Upper lobe of left lung (tissue), 4 donors: ENCODE results near the gene HOXB7.

Experiments used
- CTCF ChIP-seq, 6 experiments: fragments of 450-650 bp in 4 of 6; fragments of 200-600 bp in 2 of 6; sonication (generic) in 2 of 6; IDR thresholded peaks; one replicate each; pipeline ENCODE4 v1.5.1; 2016 to 2019; ENCODE audit warnings: antibody characterized with exemption in 6 of 6
- EP300 ChIP-seq, 4 donors: sonication (generic); formaldehyde crosslinking; IDR thresholded peaks; one replicate each; pipeline ENCODE4 v1.5.1; 2017; ENCODE audit warnings: antibody characterized with exemption in 4 of 4, control low read depth in 2 of 4

GRCh38 chr17:48587276-48588073 lies 23.3 kb downstream of the HOXB7 start:
- TF ChIP-seq CTCF (IDR thresholded peaks at IDR 0.05) (no peak), EP300 (IDR thresholded peaks at IDR 0.05) (no peak)
